Skeletal muscle tissue (tissue), 4 donors: ENCODE data around the gene ZBTB7B. TPM values are rescaled to one million over a fixed set of nuclear protein-coding genes. Genes with fewer than 3 reads are reported as not detected.

Source experiments
- H3K27ac ChIP-seq: one replicate; pipeline ENCODE4 v1.7.0; 2013; ENCODE audit warnings: mild to moderate bottlenecking, low read depth, low read length, inconsistent platforms
- H3K27me3 ChIP-seq, 3 donors: one replicate each; pipeline ENCODE4 v1.7.0; 2013; ENCODE audit warnings: low read length in 3 of 3; ENCODE audit not compliant: control insufficient read depth in 3 of 3, insufficient read depth in 3 of 3
- H3K36me3 ChIP-seq, 3 donors: one replicate each; pipeline ENCODE4 v1.7.0; 2013; ENCODE audit warnings: low read length in 3 of 3; ENCODE audit not compliant: control insufficient read depth in 3 of 3, insufficient read depth in 3 of 3
- H3K4me1 ChIP-seq, 3 donors: one replicate each; pipeline ENCODE4 v1.7.0; 2013; ENCODE audit warnings: low read length in 3 of 3, mild to moderate bottlenecking in 3 of 3; ENCODE audit not compliant: control insufficient read depth in 3 of 3, insufficient read depth in 3 of 3
- H3K4me3 ChIP-seq, 3 donors: one replicate each; pipeline ENCODE4 v1.7.0; 2013; ENCODE audit warnings: low read length in 3 of 3
- H3K9ac ChIP-seq, 3 donors: one replicate each; pipeline ENCODE4 v1.7.0; 2013; ENCODE audit warnings: low read length in 3 of 3, mild to moderate bottlenecking in 3 of 3, moderate library complexity in 2 of 3, low read depth in 1 of 3
- H3K9me3 ChIP-seq, 3 donors: one replicate each; pipeline ENCODE4 v1.7.0; 2013; ENCODE audit warnings: low read length in 3 of 3; ENCODE audit not compliant: control insufficient read depth in 3 of 3
- total RNA-seq: library from RNA; depleted of rRNA; stranded (reverse); fragments of >200 nt; gene quantifications from one replicate; pipeline ENCODE4 v1.2.3, GENCODE V29; 2014
- donor health status: Osteomylitis.

Gene ZBTB7B
- total RNA-seq, 1 donor from 2014 or later: 7.8 TPM

DNA sequence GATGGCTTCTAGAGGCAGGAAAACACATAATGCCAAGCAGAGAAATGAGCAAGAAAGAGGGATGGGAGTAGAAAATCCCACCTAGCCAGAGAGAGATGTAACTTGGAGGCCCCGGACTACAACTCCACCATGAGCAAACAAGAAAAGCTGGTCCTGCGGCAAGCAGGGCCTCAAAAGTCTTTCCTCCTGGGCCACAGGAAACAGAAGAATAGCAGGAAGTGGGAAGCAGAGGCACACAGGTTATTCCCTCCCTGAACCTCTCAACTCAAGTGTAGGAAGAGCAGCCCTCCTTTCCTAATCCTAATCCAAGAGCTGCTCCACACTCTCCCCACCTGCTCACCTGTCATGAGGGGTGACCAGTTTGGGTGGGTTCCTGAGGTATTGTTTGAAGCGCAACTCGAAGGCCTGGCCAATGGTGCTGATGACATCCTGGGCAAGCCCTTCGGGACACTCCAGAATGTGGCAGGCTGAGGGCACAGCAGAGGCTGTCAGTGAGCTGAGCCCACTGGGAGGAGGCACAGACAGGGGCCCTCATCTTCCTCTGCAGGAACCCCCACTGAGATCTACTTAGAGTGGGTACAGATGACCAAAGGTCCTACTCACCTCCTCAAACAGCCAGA lies 35.2 kb upstream of the ZBTB7B start:
- H3K9me3 ChIP-seq: no peaks in the 10 kb centered on the region
- H3K27me3 ChIP-seq: no peaks in the 10 kb centered on the region
- H3K4me3 ChIP-seq: no peak overlapping the region
- peaks cover 31 to 57% (median 51%) of the 10 kb centered on the region in 3 donors for H3K36me3 ChIP-seq
- peak overlapping the region; percentile 99 for H3K27ac ChIP-seq
- peaks cover 50 to 63% (median 56%) of the 10 kb centered on the region in 3 donors for H3K4me1 ChIP-seq
- peak overlapping the region in 1 of 3 donors; percentile 10 for H3K9ac ChIP-seq

DNA sequence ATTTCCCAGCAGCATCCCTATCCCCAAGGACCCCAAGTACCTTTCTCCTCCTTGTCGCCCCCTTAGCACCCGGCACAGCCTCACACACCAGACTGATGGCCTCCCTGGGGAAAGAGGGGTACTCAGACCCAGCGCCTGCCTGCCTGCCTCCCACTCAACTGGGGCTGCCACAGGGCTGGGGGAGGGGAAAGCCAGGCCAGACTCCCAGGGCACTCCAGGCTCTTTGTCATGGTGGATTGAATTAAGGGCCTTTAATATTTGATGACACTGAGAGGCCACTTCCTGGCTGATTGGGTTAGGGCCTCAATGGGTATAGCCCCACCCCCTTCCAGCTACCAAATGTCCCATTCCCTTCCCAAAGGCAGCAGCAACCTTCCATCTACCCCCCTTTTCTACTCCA lies 33.9 kb upstream of the ZBTB7B start:
- Histone ChIP-seq H3K4me3 (peak overlapping the region in 1 of 3 donors; percentile 67), H3K9me3 (no peaks in the 10 kb centered on the region), H3K36me3 (peaks cover 27 to 50% (median 47%) of the 10 kb centered on the region in 3 donors), H3K27ac (peak overlapping the region; percentile 99), H3K4me1 (peaks cover 52 to 63% (median 53%) of the 10 kb centered on the region in 3 donors), H3K27me3 (no peaks in the 10 kb centered on the region), H3K9ac (peak overlapping the region; percentile 34 to 83 (median 77))

DNA sequence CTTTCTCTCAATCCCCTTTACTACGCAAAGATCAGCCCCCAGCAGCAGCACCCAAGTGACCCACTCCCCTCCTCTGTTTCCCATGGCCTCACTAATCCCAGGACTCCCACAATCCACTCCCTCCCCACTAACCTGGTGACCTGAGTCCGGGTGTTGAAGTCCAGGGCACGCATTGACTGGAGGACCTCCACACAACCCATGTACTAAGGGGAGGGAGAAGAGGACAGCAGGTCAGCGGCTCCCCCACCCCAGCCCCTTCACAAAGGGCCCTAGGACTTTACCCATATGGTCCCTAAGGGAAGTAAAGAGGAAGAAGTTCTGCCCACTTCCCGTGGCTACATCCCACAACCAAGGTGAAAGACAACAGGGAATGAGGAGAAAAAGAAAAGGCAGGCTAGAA lies 33.4 kb upstream of the ZBTB7B start:
- Histone ChIP-seq H3K36me3 (peaks cover 26 to 45% (median 43%) of the 10 kb centered on the region in 3 donors), H3K4me1 (peaks cover 52 to 60% (median 53%) of the 10 kb centered on the region in 3 donors), H3K9me3 (no peaks in the 10 kb centered on the region), H3K9ac (peak overlapping the region; percentile 34 to 83 (median 77)), H3K27me3 (no peaks in the 10 kb centered on the region), H3K4me3 (peak overlapping the region in 2 of 3 donors; percentile 57 to 67), H3K27ac (peak overlapping the region; percentile 99)

DNA sequence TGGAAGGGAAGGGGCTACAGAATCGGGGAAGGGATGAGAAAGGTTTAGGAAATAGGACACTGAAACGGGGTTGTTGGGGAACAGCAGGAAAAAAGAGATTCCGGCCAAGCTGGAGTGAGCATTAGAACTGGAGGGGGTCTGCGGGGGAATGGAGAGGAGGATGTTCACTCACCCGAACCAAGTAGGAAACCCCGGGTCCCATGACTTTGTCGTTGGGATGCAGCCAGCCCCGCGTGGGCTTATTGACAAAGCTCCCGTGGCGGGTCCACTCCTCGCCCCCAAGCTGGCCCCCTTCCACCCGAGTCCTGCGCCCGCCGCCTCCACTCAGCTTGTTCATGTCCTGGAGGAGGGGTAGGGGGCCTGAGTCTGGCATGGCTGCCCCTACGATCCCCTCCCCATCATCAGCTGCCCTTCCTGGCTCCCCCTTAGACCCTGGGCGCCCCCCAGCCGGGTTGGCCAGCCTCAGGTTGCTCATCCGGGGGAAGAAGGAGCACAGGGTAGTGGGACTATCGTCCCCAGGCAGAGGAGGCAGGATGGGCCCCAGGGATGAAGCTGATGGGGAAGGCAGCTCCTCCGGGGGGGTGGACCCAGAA lies 32.6 kb upstream of the ZBTB7B start:
- Histone ChIP-seq H3K27me3 (no peaks in the 10 kb centered on the region), H3K9me3 (no peaks in the 10 kb centered on the region), H3K36me3 (peaks cover 22 to 40% (median 36%) of the 10 kb centered on the region in 3 donors), H3K27ac (peak overlapping the region; percentile 99), H3K4me1 (peaks cover 56 to 64% (median 56%) of the 10 kb centered on the region in 3 donors), H3K4me3 (peak overlapping the region; percentile 57 to 71 (median 67)), H3K9ac (peak overlapping the region; percentile 75 to 83 (median 77))

DNA sequence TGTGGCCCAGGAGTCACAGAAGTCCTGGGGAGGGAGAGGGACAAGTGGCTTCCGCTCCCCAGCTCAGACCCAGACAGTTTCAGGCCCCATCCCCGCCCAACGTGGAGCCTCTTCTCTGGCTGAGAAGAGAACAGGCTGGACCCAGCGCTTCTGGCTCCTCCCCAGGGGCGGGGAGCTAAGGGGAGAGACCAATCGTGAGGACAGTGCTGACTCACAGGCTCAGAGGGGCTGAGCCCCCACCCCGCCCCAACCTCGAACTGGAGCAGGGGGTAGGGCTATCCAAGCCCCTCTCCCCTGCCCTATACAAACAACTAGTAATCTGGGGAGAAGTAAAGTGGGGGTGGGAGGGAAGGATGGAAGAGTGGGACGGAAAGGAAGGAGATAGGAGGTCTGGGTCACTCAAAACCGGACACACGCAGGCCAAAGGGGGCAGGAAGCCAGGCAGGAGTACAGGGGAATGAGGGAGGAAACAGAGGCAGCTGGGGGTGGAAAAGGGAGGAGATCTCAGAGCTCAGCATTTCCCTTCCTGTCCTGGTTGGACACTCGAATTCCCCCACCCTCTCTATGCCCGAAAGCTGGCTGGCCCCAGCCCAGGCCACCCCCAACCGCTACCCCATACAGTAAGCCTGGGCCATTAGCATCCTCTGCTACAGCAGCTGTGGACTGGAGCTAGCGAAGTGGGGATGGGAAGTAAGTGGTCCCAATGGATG lies 31.8 kb upstream of the ZBTB7B start, which contains the start of gene SHC1:
Gene SHC1 (minus strand): TSS at position 117 of the 710 bp plus-strand sequence. CDS start 221 bp downstream, outside the sequence.
- H3K27me3 ChIP-seq: no peaks in the 10 kb centered on the region
- H3K9me3 ChIP-seq: no peaks in the 10 kb centered on the region
- peaks cover 56 to 72% (median 63%) of the 10 kb centered on the region in 3 donors for H3K4me1 ChIP-seq
- peak within 1 kb of the TSS; percentile 57 to 71 (median 67) for H3K4me3 ChIP-seq
- peak within 1 kb of the TSS; percentile 99 for H3K27ac ChIP-seq
- peaks cover 15 to 32% (median 29%) of the 10 kb centered on the region in 3 donors for H3K36me3 ChIP-seq
- peak within 1 kb of the TSS; percentile 75 to 83 (median 77) for H3K9ac ChIP-seq

DNA sequence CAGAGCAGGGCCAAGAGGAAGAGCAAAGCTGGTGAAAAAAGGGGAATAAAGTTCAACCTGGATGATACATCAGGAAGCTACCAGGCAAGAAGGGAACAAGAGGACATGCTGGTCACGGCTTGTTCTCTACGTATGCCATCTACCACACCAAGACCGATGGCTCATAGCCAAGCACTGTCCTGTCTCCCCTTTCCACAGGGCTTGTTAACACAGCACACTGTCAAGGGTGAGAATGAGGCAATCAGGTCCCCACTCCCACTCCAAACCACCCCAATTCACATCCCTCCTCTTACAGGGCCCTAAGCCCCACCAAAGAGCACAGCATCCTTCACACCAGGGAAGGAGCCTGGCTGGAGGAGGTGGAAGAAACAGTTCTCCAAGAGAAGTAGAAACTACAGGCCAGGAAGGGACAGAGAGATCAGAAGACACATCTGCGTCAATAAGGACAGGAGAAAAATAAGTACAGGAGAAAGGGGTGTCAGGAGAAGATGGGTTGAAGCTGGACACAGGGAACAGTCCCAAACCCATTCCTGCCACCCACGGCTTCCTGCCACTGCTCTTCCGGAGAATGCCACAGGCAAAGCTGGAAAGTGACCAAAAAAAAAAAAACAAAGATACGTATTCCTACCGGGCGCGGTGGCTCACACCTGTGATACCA lies 31.1 kb upstream of the ZBTB7B start:
- peak overlapping the region; percentile 57 to 71 (median 67) for H3K4me3 ChIP-seq
- H3K27me3 ChIP-seq: no peaks in the 10 kb centered on the region
- H3K9me3 ChIP-seq: no peaks in the 10 kb centered on the region
- H3K4me1 ChIP-seq: peaks cover 60 to 77% (median 66%) of the 10 kb centered on the region in 3 donors
- peak overlapping the region; percentile 99 for H3K27ac ChIP-seq
- peaks cover 9 to 25% (median 22%) of the 10 kb centered on the region in 3 donors for H3K36me3 ChIP-seq
- H3K9ac ChIP-seq: peak overlapping the region; percentile 73 to 83 (median 77)

DNA sequence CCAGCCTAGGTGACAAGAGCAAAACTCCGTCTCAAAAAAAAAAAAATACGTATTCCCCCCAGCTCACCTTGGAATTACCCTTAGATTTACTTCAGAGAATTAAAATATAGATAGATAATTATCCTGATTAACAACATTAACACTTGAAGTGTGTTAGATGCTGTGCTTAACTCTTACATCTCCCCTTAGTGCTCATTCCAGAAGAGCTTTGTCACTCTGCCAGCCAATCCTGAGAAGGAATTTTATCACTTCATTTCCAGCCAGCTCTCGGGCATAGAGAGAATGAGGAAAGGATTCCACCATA lies 30.4 kb upstream of the ZBTB7B start:
- Histone ChIP-seq H3K27me3 (no peaks in the 10 kb centered on the region), H3K4me3 (peak overlapping the region; percentile 8 to 55 (median 32)), H3K4me1 (peaks cover 56 to 77% (median 66%) of the 10 kb centered on the region in 3 donors), H3K27ac (peak overlapping the region; percentile 99), H3K36me3 (peaks cover 9 to 19% (median 17%) of the 10 kb centered on the region in 3 donors), H3K9ac (peak overlapping the region; percentile 54 to 95 (median 74)), H3K9me3 (no peaks in the 10 kb centered on the region)

DNA sequence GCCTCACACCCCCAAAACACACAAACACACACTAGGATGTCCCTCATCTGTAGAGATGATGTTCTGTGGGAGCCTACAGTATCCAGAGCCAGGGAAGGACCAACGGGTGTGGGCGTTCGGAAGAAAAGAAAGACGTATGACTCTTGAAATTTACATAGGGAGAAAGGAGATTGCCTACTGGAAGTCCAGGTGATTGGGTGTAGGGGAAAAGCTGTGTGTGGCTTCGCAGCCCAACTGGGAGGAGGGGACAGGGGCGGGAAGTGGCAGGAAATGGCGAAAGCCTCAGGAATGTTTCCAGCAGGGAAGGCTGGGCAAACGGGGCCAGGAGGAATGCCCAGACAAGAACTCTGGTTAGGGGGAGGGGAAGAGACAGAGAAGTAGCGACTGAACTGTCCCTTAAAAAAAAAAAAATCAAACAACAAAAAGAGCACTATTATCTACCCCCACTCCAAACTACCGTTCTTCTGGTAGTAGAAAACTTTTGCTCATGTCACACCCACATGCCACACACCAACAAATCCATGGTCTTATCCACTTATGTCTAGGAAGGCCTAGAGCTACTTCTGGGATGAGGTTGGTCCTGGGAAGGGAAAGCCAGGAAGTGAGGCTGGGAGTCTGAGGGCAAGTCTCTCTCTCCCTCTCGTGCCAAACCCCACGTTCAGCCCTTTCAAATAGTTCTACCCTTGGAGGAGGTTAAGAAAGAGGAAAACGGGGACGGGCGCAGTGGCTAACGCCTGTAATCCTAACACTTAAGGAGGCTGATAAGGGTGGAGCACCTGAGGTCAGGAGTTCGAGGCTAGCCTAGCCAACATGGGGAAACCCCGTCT lies 29.9 kb upstream of the ZBTB7B start:
- Histone ChIP-seq H3K27me3 (no peaks in the 10 kb centered on the region), H3K4me1 (peaks cover 56 to 74% (median 62%) of the 10 kb centered on the region in 3 donors), H3K27ac (peak overlapping the region; percentile 99), H3K4me3 (peak overlapping the region; percentile 55 to 91 (median 71)), H3K36me3 (peaks cover 3 to 14% (median 12%) of the 10 kb centered on the region in 3 donors), H3K9me3 (no peaks in the 10 kb centered on the region), H3K9ac (peak overlapping the region; percentile 67 to 95 (median 74))
